ENCODE results near the gene SH3PXD2B.
"Not testable (repeated sequence)": the region's sequence is repeated elsewhere in the genome, so short reads cannot be mapped to it uniquely, and the experiment has no call there.

Gene SH3PXD2B

GRCh38 chr5:172417130-172417841 is 37.0 kb downstream of the SH3PXD2B start:
- DNase-seq: no peak

- DNase-seq: no peak
These were observed 38.7 kb downstream of the SH3PXD2B start for GRCh38 chr5:172415362-172416275.

- DNase-seq: no peak
These were observed 39.6 kb downstream of the SH3PXD2B start for GRCh38 chr5:172414531-172415361.

- no peak for DNase-seq
These were observed 40.6 kb downstream of the SH3PXD2B start for GRCh38 chr5:172413601-172414171.

GRCh38 chr5:172412724-172413286 is 41.5 kb downstream of the SH3PXD2B start:
- no peak for DNase-seq

- no peak for DNase-seq
These were observed 42.7 kb downstream of the SH3PXD2B start for GRCh38 chr5:172411484-172412072.

GRCh38 chr5:172410662-172411483 is 43.5 kb downstream of the SH3PXD2B start:
- DNase-seq: no peak

GRCh38 chr5:172410160-172410559 is 44.2 kb downstream of the SH3PXD2B start:
- no peak for DNase-seq

GRCh38 chr5:172409477-172409876 is 44.8 kb downstream of the SH3PXD2B start:
- DNase-seq: not testable (repeated sequence)

- DNase-seq: no peak
These were observed 46.5 kb downstream of the SH3PXD2B start for GRCh38 chr5:172407822-172408221.

- DNase-seq: no peak
These were observed 47.1 kb downstream of the SH3PXD2B start for GRCh38 chr5:172407241-172407691.

GRCh38 chr5:172405226-172406107 is 48.9 kb downstream of the SH3PXD2B start:
- DNase-seq: no peak

- DNase-seq: no peak
These were observed 49.6 kb downstream of the SH3PXD2B start for GRCh38 chr5:172404746-172405145.

GRCh38 chr5:172403817-172404216 is 50.5 kb downstream of the SH3PXD2B start:
- no peak for DNase-seq

- no peak for DNase-seq
These were observed 51.0 kb downstream of the SH3PXD2B start for GRCh38 chr5:172403189-172403796.

- DNase-seq: no peak
These were observed 51.7 kb downstream of the SH3PXD2B start for GRCh38 chr5:172402531-172403188.

- DNase-seq: not testable (repeated sequence)
These were observed 52.3 kb downstream of the SH3PXD2B start for GRCh38 chr5:172402031-172402430.

GRCh38 chr5:172399826-172400225 is 54.5 kb downstream of the SH3PXD2B start:
- DNase-seq: no peak

GRCh38 chr5:172399336-172399735 is 55.0 kb downstream of the SH3PXD2B start:
- DNase-seq: no peak
